LNCAP (cell line): Measurements from ENCODE around the gene ABHD17A.

Experiments used
- TF ChIP-seq, protein P1 (sequence below): fragments of 450-650 bp; IDR thresholded peaks from 2 replicates; pipeline ENCODE4 v1.5.1; 2017; ENCODE audit warnings: mild to moderate bottlenecking

Gene ABHD17A

DNA sequence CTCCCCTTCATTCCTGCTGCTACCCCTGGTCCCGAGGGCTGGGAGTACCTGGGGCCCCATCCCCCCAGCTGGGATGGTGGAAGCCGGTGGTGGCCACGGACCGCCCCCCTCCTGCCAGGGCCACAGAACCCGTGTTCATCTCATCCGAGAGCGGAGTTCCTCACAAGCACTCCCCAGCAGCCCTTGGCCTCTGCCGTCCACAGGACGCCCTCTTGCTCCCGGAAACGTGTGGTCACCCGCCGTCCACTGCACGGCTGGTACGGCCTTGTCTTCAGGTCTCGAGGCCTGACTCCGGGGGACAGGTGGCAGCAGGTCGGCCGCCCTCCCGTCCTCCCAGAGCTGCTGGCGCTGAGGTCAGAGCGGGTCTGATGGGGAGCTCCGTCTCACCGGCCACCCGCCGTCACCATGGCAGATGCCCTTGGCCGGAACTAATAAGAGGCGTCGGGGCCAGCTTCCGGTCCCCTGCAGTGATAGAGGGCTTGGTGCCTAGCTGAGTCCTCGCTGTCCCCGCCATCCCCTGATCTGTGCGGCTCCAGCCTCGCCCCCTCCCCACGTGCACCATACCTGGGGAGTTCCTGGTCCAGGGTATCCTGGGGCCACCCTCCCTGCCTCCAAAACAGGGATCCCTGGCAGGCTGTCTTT is 39.1 kb upstream of the ABHD17A start:
- TF ChIP-seq, protein P1, sequence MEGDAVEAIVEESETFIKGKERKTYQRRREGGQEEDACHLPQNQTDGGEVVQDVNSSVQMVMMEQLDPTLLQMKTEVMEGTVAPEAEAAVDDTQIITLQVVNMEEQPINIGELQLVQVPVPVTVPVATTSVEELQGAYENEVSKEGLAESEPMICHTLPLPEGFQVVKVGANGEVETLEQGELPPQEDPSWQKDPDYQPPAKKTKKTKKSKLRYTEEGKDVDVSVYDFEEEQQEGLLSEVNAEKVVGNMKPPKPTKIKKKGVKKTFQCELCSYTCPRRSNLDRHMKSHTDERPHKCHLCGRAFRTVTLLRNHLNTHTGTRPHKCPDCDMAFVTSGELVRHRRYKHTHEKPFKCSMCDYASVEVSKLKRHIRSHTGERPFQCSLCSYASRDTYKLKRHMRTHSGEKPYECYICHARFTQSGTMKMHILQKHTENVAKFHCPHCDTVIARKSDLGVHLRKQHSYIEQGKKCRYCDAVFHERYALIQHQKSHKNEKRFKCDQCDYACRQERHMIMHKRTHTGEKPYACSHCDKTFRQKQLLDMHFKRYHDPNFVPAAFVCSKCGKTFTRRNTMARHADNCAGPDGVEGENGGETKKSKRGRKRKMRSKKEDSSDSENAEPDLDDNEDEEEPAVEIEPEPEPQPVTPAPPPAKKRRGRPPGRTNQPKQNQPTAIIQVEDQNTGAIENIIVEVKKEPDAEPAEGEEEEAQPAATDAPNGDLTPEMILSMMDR: no peak

DNA sequence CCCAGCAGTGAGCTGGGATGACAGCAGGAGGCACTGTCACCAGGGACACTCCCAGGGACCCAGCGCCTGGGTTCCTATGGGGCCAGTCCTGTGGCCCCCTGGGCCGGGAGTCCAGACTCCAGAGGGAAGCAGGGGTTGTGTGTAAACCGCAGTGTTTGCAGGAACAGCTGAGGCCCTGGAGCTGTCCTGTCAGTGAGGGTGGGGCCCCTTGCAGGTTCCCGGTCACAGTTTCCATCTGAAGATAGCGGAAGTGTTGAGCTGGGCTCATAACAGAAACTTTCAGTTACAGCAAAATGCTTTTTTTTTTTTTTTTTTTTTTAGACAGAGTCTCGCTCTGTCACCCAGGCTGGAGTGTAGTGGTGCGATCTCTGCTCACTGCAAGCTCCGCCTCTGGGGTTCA is 38.0 kb upstream of the ABHD17A start:
- TF ChIP-seq, protein P1: no peak

DNA sequence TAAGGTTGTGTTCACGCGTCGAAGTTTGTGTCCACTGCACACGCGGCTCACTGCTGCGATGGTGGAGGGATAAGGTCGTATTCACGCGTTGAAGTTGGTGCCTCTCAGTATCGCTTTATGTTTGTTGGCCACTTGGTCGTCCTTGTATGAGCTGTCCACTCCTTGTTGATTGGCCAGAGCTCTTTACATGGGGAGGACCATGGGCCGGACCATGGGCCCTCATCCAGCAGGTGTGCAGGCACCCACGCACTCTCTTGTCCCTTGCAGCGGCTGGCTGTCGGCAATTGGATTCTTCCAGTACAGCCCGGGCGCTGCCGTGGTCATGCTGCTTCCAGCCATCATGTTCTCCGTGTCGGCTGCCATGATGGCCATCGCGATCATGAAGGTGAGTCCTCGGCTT is 37.5 kb upstream of the ABHD17A start:
- TF ChIP-seq, protein P1: no peak

DNA sequence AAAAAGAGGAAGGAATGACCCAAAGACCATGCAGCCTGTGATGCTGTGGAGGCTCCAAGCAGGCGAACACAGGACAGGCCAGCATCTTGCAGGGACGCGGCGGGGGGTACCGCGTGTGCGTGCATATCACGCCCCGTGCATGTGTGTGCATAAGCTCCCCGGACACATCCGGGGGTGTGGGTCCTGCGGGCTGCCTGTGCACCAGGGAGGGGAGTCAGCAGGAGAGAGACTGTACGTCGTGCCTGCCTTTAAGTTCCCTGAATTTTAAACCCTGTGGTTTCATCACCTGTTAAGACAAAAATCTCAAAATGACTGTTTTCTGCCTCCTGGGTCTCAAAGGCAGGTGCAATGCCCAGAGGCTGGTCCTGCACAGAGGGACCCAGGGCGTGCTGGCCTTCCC is 36.5 kb upstream of the ABHD17A start:
- TF ChIP-seq, protein P1: no peak

DNA sequence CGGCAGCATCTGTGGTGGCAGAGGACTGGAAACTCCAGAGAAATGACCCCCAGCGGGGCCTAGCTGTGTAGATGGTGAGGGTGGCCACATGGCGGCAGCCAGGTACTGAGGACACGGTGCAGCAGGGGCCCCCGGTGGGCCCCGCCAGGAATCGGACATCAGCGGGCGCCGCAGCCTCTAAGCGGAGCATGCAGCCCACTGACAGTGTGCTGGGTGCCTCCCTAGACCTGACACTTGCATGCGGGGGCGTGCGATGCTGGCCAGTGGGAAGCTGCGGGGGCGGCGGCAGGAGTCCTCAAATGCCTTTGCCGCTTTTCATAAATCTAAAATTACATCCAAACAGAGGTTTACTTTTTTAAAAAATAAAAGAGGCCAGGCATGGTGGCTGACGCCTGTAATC is 36.0 kb upstream of the ABHD17A start:
- TF ChIP-seq, protein P1: no peak

DNA sequence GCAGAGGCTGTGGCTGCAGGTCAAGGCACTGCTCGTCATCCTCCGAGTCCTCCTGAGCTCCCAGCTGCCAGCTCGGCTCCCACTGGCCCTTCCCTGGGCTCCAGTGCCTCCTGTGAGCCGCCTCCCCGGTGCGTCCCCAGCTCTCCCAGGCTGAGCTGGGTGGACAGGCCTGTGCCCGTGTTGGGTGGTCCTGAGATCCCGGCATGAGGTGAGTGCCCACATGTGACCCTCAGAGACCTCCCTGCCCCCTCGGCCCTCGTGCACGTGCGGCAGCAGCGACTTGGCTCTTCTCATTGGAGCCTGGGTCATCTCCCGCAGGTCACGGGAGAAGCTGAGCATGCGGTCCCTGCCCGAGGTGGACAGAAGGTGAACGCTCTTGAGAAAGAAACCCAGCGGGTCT is 35.3 kb upstream of the ABHD17A start:
- TF ChIP-seq, protein P1: no peak

DNA sequence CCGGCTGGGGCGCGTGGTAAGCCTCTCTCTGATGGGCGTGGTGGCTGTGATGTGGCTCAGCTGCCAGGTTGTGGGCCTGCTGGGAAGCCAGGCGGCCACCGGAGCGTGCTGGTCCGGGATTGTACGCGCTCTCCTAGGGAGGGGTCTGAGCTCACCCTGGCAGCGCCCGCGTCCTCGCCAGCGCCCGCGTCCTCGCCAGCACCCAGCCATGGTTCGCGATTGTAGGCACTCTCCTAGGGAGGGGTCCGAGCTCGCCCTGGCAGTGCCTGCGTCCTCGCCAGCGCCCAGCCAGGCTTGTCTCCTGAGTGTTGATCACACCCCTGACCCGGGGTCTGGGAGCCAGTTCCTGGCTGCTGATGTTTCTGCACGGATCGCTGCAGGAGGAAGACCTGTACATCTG is 33.7 kb upstream of the ABHD17A start:
- TF ChIP-seq, protein P1: no peak

DNA sequence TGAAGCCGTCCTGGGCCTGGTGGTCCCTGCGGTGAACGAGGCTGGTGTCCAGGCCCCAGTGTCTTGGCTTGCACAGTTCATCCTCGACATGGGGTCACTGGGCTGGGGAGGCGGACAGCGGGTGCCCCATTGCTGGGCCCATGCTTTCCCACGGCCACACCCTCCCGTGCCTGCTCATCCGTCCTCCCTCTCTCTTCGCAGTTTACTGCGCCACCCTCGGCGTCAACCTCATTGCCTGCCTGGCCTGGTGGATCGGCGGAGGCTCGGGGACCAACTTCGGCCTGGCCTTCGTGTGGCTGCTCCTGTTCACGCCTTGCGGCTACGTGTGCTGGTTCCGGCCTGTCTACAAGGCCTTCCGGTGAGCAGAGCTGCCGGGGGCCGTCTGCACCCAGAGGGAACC is 32.6 kb upstream of the ABHD17A start:
- TF ChIP-seq, protein P1: no peak
